ENCODE measurements around the gene IL18R1. TPM values are rescaled to one million over a fixed set of nuclear protein-coding genes. Genes with fewer than 3 reads are reported as not detected.

The IL18R1 gene
- total RNA-seq, 6 donors from 2014 or later = 9.4 to 46.9 (median 34.8) TPM

GRCh38 chr2:102358496-102358895, 2.9 kb downstream of the IL18R1 start:
- WGBS, 2 donors = 79 to 91% methylated on average over 8 of the region's 8 CpGs

DNA sequence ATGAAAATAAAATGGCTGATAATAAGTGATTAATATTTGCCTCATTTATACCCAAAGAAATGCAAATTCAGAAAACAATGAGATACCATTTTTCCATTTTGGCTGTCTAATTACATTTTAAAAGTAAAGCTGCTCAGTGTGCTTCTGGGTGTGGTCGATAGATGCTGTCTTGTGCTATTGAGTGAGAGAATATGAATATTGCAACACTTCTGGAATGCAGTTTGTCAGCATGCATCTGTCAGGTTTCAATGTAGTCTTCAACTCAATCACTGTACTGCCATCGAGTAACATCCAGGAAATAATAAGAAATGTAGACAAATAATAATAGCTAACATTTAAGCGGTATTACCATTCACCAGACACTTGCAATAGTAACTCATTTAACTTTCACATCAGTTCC, 3.9 kb downstream of the IL18R1 start:
- Histone ChIP-seq H3K4me3 (peak overlapping the region in 1 of 4 donors; percentile 91), H3K4me1 (peaks cover 0 to 21% (median 10%) of the 10 kb centered on the region in 4 donors), H3K9me3 (no peaks in the 10 kb centered on the region), H3K27ac (peak overlapping the region in 1 of 4 donors; percentile 10), H3K36me3 (peaks cover 0 to 29% (median 5%) of the 10 kb centered on the region in 4 donors), H3K27me3 (no peaks in the 10 kb centered on the region)
- 73 to 81% methylated on average over 3 of the region's 3 CpGs for WGBS, 2 donors
- DNase-seq (no peak), ATAC-seq (ENCODE audit: low FRiP score in 2 of 2) (no peak)
- no peak for TF ChIP-seq POLR2AphosphoS5 (IDR thresholded peaks at IDR 0.05)
- TF ChIP-seq CTCF (IDR thresholded peaks at IDR 0.05) = no peak
- TF ChIP-seq POLR2A (IDR thresholded peaks at IDR 0.05) = no peak
- no peak for TF ChIP-seq EP300 (IDR thresholded peaks at IDR 0.05)

More at GRCh38 chr2:102358496-102358895, 2.9 kb downstream of the IL18R1 start:
- ATAC-seq (ENCODE audit: low FRiP score in 2 of 2) (no peak), DNase-seq (no peak)
- TF ChIP-seq POLR2AphosphoS5 (IDR thresholded peaks at IDR 0.05) (no peak), CTCF (IDR thresholded peaks at IDR 0.05) (peak in 1 of 6 experiments; percentile 7)
- Histone ChIP-seq H3K9me3 (no peaks in the 10 kb centered on the region), H3K4me1 (peaks cover 0 to 21% (median 10%) of the 10 kb centered on the region in 4 donors), H3K27me3 (no peaks in the 10 kb centered on the region), H3K4me3 (peak overlapping the region in 3 of 4 donors; percentile 13 to 91 (median 57)), H3K27ac (peak overlapping the region in 2 of 4 donors; percentile 96), H3K36me3 (peaks cover 0 to 18% (median 1%) of the 10 kb centered on the region in 4 donors)

GRCh38 chr2:102361632-102362241, 6.1 kb downstream of the IL18R1 start:
- WGBS, 2 donors = 79 to 90% methylated on average over 5 of the region's 5 CpGs
- TF ChIP-seq CTCF (IDR thresholded peaks at IDR 0.05) = no peak
- peak in 1 of 2 donors; percentile 7 for TF ChIP-seq POLR2AphosphoS5 (IDR thresholded peaks at IDR 0.05)
- Histone ChIP-seq H3K4me3 (no peak overlapping the region), H3K27me3 (no peaks in the 10 kb centered on the region), H3K9me3 (peaks cover 0 to 14% (median 5%) of the 10 kb centered on the region in 4 donors), H3K27ac (peak overlapping the region in 1 of 4 donors; percentile 37), H3K36me3 (peaks cover 0 to 47% (median 12%) of the 10 kb centered on the region in 4 donors), H3K4me1 (peaks cover 0 to 6% (median 1%) of the 10 kb centered on the region in 4 donors)
- no peak for ATAC-seq (ENCODE audit: low FRiP score in 2 of 2)
- DNase-seq = no peak

DNA sequence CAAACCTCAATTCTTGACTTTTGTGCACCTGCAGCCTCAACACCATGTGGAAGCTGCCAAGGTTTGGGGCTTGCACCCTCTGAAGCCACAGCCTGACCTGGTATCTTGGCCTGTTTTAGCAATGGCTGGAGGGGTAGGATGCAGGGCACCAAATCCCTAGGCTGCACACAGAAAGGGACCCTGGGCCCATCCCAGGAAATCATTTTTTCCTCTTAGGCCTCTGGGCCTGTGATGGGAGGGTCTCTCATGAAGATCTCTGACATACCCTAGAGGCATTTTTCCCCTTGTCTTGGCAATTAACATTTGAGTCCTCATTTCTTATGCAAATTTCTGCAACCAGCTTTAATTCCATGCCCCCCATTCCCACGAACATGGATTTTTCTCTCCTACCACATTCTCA, 10.2 kb downstream of the IL18R1 start:
- no peak for DNase-seq
- no peak overlapping the region for H3K4me3 ChIP-seq
- WGBS, 2 donors = 94 to 100% methylated on average over 1 of the region's 1 CpG
- no peaks in the 10 kb centered on the region for H3K4me1 ChIP-seq
- peaks cover 0 to 16% (median 5%) of the 10 kb centered on the region in 4 donors for H3K9me3 ChIP-seq
- no peak for ATAC-seq (ENCODE audit: low FRiP score in 2 of 2)
- H3K27ac ChIP-seq = no peak overlapping the region
- TF ChIP-seq CTCF (IDR thresholded peaks at IDR 0.05) = no peak
- no peak for TF ChIP-seq EP300 (IDR thresholded peaks at IDR 0.05)
- no peak for TF ChIP-seq POLR2A (IDR thresholded peaks at IDR 0.05)
- TF ChIP-seq POLR2AphosphoS5 (IDR thresholded peaks at IDR 0.05) = no peak
- H3K27me3 ChIP-seq = no peaks in the 10 kb centered on the region
- H3K36me3 ChIP-seq = peaks cover 0 to 77% (median 15%) of the 10 kb centered on the region in 4 donors
